GM18907 (cell line): ENCODE results near the gene LHFPL6.
"Not testable (repeated sequence)": the region's sequence is repeated elsewhere in the genome, so short reads cannot be mapped to it uniquely, and the experiment has no call there.

Experiments
- ATAC-seq: cut with Tn5 transposase; IDR thresholded peaks from one replicate; pipeline ENCODE4 v1.9.1; 2021; ENCODE audit warnings: mild to moderate bottlenecking, moderate library complexity; ENCODE audit not compliant: unreplicated experiment

Gene LHFPL6

GRCh38 chr13:39364947-39365468, 238.0 kb downstream of the LHFPL6 start:
- ATAC-seq = no peak

- no peak for ATAC-seq
Measured at GRCh38 chr13:39363382-39363772, 239.6 kb downstream of the LHFPL6 start.

- ATAC-seq = no peak
Measured at GRCh38 chr13:39362652-39363381, 240.2 kb downstream of the LHFPL6 start.

GRCh38 chr13:39353988-39354387, 249.0 kb downstream of the LHFPL6 start:
- ATAC-seq = no peak

- no peak for ATAC-seq
Measured at GRCh38 chr13:39350461-39350881, 252.5 kb downstream of the LHFPL6 start.

- ATAC-seq = no peak
Measured at GRCh38 chr13:39349391-39349960, 253.5 kb downstream of the LHFPL6 start.

- ATAC-seq = no peak
Measured at GRCh38 chr13:39347926-39348901, 254.8 kb downstream of the LHFPL6 start.

GRCh38 chr13:39345982-39346381, 257.0 kb downstream of the LHFPL6 start:
- no peak for ATAC-seq

GRCh38 chr13:39341251-39341650, 261.7 kb downstream of the LHFPL6 start:
- ATAC-seq = no peak

GRCh38 chr13:39338114-39338513, 264.9 kb downstream of the LHFPL6 start:
- ATAC-seq = not testable (repeated sequence)

GRCh38 chr13:39336937-39337336, 266.1 kb downstream of the LHFPL6 start:
- no peak for ATAC-seq

GRCh38 chr13:39336207-39336606, 266.8 kb downstream of the LHFPL6 start:
- no peak for ATAC-seq

GRCh38 chr13:39335721-39336120, 267.3 kb downstream of the LHFPL6 start:
- ATAC-seq = no peak

- ATAC-seq = no peak
Measured at GRCh38 chr13:39330504-39330903, 272.5 kb downstream of the LHFPL6 start.

GRCh38 chr13:39329182-39329639, 273.8 kb downstream of the LHFPL6 start:
- no peak for ATAC-seq

- ATAC-seq = no peak
Measured at GRCh38 chr13:39327172-39327479, 275.9 kb downstream of the LHFPL6 start.

GRCh38 chr13:39326469-39327171, 276.4 kb downstream of the LHFPL6 start:
- no peak for ATAC-seq

- no peak for ATAC-seq
Measured at GRCh38 chr13:39324806-39325311, 278.1 kb downstream of the LHFPL6 start.

- ATAC-seq = no peak
Measured at GRCh38 chr13:39322836-39323585, 280.0 kb downstream of the LHFPL6 start.

GRCh38 chr13:39321574-39321973, 281.4 kb downstream of the LHFPL6 start:
- no peak for ATAC-seq
